Thoracic aorta (tissue), 2 donors: Measurements from ENCODE around the gene FURIN. TPM values are rescaled to one million over a fixed set of nuclear protein-coding genes. Genes with fewer than 3 reads are reported as not detected.

ENCODE experiments used
- ATAC-seq: fragments of 150-250 bp; one replicate; pipeline ENCODE4 v1.8.0; 2017; ENCODE audit warnings: low read depth; ENCODE audit not compliant: insufficient number of reproducible peaks, low FRiP score
- DNase-seq: peaks from one replicate; pipeline ENCODE4 v3.0.0-alpha.2; 2020; ENCODE audit warnings: low spot score
- H3K27ac ChIP-seq, 2 donors: fragments of 200-600 bp; sonication (generic); 1 replicate in 1 of 2; 2 replicates in 1 of 2; pipeline ENCODE4 v1.5.1; 2016; ENCODE audit warnings: mild to moderate bottlenecking in 2 of 2, moderate library complexity in 2 of 2
- H3K27me3 ChIP-seq: fragments of 200-600 bp; sonication (generic); replicated peaks from 2 replicates; pipeline ENCODE4 v1.6.0; 2016; ENCODE audit warnings: mild to moderate bottlenecking; ENCODE audit not compliant: insufficient read depth
- H3K36me3 ChIP-seq: fragments of 200-600 bp; sonication (generic); one replicate; pipeline ENCODE4 v1.5.1; 2016
- H3K4me1 ChIP-seq, 2 donors: fragments of 200-600 bp; sonication (generic); 1 replicate in 1 of 2; 2 replicates in 1 of 2; pipeline versions ENCODE4 v1.5.1 to v1.6.0; 2016; ENCODE audit warnings: low read depth in 2 of 2, mild to moderate bottlenecking in 1 of 2; ENCODE audit not compliant: control insufficient read depth in 1 of 2
- H3K4me3 ChIP-seq: fragments of 200-600 bp; sonication (generic); 2 replicates; pipeline ENCODE4 v1.5.1; 2016; ENCODE audit warnings: mild to moderate bottlenecking
- H3K9me3 ChIP-seq: fragments of 200-600 bp; sonication (generic); 2 replicates; pipeline ENCODE4 v1.5.1; 2016
- total RNA-seq, 2 donors: library from RNA; depleted of rRNA; stranded (reverse); fragments of >200 nt; gene quantifications; one replicate each; pipeline versions ENCODE4 v1.1.0 to v1.2.3, GENCODE V29; 2016
- TF ChIP-seq, protein P1 (sequence below): fragments of 200-600 bp; sonication (generic); IDR thresholded peaks from one replicate; pipeline ENCODE4 v1.5.1; 2019; ENCODE audit warnings: antibody characterized with exemption

FURIN gene
- total RNA-seq, 2 donors from 2014 or later = 78.4 to 89.7 TPM

DNA sequence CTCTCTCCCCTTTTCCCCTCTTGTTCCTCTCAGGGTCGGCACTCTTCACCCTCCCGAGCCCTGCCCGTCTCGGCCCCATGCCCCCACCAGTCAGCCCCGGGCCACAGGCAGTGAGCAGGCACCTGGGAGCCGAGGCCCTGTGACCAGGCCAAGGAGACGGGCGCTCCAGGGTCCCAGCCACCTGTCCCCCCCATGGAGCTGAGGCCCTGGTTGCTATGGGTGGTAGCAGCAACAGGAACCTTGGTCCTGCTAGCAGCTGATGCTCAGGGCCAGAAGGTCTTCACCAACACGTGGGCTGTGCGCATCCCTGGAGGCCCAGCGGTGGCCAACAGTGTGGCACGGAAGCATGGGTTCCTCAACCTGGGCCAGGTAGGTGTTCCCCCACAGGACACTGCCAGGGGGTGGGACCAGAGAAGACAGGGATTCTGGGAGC is 7.2 kb downstream of the FURIN start:
- H3K27me3 ChIP-seq = no peaks in the 10 kb centered on the region
- H3K27ac ChIP-seq = no peak overlapping the region
- H3K36me3 ChIP-seq = peaks cover 46% of the 10 kb centered on the region
- H3K9me3 ChIP-seq = no peaks in the 10 kb centered on the region
- no peak for DNase-seq
- no peak overlapping the region for H3K4me3 ChIP-seq
- H3K4me1 ChIP-seq = peaks cover 25 to 26% of the 10 kb centered on the region in 2 donors
- no peak for ATAC-seq
- TF ChIP-seq, protein P1, sequence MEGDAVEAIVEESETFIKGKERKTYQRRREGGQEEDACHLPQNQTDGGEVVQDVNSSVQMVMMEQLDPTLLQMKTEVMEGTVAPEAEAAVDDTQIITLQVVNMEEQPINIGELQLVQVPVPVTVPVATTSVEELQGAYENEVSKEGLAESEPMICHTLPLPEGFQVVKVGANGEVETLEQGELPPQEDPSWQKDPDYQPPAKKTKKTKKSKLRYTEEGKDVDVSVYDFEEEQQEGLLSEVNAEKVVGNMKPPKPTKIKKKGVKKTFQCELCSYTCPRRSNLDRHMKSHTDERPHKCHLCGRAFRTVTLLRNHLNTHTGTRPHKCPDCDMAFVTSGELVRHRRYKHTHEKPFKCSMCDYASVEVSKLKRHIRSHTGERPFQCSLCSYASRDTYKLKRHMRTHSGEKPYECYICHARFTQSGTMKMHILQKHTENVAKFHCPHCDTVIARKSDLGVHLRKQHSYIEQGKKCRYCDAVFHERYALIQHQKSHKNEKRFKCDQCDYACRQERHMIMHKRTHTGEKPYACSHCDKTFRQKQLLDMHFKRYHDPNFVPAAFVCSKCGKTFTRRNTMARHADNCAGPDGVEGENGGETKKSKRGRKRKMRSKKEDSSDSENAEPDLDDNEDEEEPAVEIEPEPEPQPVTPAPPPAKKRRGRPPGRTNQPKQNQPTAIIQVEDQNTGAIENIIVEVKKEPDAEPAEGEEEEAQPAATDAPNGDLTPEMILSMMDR = no peak

DNA sequence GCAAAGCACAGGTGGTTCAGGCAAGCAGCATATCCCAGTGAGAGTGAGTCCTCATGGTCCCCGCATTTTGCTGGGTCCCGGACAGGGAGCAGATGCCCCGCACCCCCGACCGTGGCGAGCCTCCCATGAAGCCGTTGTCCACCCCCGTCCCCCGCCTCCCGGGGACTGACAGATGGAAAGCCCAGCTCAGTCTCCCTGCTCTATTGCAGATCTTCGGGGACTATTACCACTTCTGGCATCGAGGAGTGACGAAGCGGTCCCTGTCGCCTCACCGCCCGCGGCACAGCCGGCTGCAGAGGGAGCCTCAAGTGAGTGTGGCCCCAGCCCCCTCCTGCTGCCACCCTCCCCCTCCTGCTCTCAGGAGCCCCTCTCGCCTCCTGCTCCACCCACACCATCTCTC is 7.7 kb downstream of the FURIN start:
- no peaks in the 10 kb centered on the region for H3K9me3 ChIP-seq
- DNase-seq (no peak), ATAC-seq (no peak)
- no peak overlapping the region for H3K27ac ChIP-seq
- peaks cover 51% of the 10 kb centered on the region for H3K36me3 ChIP-seq
- H3K4me3 ChIP-seq = no peak overlapping the region
- H3K4me1 ChIP-seq = peaks cover 23% of the 10 kb centered on the region in 2 donors
- H3K27me3 ChIP-seq = no peaks in the 10 kb centered on the region
- TF ChIP-seq, protein P1 = no peak

DNA sequence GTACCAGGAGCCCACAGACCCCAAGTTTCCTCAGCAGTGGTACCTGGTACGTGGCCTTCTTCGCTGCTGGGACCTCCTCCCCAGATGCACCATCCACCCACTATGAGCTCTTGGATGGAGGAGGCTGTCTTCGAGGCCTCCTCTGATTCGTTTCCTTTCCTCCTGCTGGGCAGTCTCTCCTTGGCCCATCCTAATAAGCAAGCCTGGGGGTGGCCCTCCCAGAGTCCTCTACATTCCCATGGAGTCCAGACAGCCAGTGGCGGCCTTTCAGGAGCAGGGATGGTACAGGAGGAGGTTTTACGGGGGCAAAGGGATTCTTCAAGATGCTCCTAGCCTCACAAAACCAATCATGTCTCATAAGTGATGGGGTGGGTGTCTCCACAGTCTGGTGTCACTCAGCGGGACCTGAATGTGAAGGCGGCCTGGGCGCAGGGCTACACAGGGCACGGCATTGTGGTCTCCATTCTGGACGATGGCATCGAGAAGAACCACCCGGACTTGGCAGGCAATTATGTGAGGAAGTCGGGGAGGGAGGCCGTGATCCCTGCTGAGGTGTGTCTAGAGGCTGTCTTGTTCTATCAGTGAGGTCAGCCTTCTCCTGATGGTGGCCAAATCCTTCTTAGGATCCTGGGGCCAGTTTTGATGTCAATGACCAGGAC is 8.3 kb downstream of the FURIN start:
- H3K27me3 ChIP-seq = no peaks in the 10 kb centered on the region
- H3K9me3 ChIP-seq = no peaks in the 10 kb centered on the region
- H3K4me1 ChIP-seq = peaks cover 23% of the 10 kb centered on the region in 2 donors
- peaks cover 56% of the 10 kb centered on the region for H3K36me3 ChIP-seq
- ATAC-seq = no peak
- TF ChIP-seq, protein P1 = no peak
- DNase-seq = no peak
- H3K4me3 ChIP-seq = no peak overlapping the region
- H3K27ac ChIP-seq = no peak overlapping the region

DNA sequence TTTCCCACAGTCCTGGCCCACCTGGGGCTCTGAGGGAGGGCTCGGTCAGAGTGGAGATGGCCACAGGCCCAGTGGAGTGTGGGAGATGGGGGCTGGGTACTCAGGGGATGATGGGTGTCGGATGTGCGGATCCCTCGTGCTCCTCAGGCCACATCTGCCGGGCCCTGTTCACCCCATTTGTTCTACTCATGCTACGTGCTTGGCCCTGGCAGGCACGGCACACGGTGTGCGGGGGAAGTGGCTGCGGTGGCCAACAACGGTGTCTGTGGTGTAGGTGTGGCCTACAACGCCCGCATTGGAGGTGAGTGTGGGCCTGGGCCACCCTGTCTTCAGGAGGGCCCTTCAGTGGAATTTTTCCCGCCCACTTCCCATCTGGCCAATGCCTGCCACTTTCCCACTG is 8.9 kb downstream of the FURIN start:
- DNase-seq (no peak), ATAC-seq (no peak)
- H3K27ac ChIP-seq = no peak overlapping the region
- H3K4me1 ChIP-seq = peaks cover 22% of the 10 kb centered on the region in 2 donors
- H3K27me3 ChIP-seq = no peaks in the 10 kb centered on the region
- H3K36me3 ChIP-seq = peaks cover 59% of the 10 kb centered on the region
- no peak overlapping the region for H3K4me3 ChIP-seq
- H3K9me3 ChIP-seq = no peaks in the 10 kb centered on the region
- TF ChIP-seq, protein P1 = no peak

DNA sequence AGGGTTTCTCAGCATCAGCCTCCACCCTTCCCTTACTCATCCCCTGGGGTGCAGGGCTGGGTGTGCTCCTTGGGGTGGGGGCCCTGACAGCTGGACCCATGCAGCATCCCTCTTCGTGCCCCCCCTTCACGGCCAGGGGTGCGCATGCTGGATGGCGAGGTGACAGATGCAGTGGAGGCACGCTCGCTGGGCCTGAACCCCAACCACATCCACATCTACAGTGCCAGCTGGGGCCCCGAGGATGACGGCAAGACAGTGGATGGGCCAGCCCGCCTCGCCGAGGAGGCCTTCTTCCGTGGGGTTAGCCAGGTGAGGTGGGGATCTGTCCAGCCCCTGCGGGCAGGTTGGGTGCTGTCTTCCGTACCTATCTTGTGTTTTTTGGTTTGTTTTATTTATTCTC is 9.6 kb downstream of the FURIN start:
- DNase-seq = no peak
- ATAC-seq = no peak
- Histone ChIP-seq H3K27ac (no peak overlapping the region), H3K9me3 (no peaks in the 10 kb centered on the region), H3K36me3 (peaks cover 62% of the 10 kb centered on the region), H3K4me1 (peaks cover 16% of the 10 kb centered on the region in 2 donors), H3K27me3 (no peaks in the 10 kb centered on the region), H3K4me3 (no peak overlapping the region)
- TF ChIP-seq, protein P1 = no peak
